Measurements from ENCODE around the gene SLC35F2. TPM values are rescaled to one million over a fixed set of nuclear protein-coding genes. Genes with fewer than 3 reads are reported as not detected.

The SLC35F2 gene
- polyA plus RNA-seq, 2 of the 4 experiments (the other 2 are of a cell fraction) = 27.0 to 32.8 TPM

- no peak for TF ChIP-seq REST (IDR thresholded peaks at IDR 0.05)
- TF ChIP-seq CHD2 (IDR thresholded peaks at IDR 0.05; ENCODE audit: low read length, partially characterized antibody) = no peak
- no peak for TF ChIP-seq ZSCAN20 (CRISPR knock-in tag; IDR thresholded peaks at IDR 0.05)
- no peak for TF ChIP-seq MAFK (IDR thresholded peaks at IDR 0.05; ENCODE audit: partially characterized antibody)
- no peak for TF ChIP-seq ELK1 (IDR thresholded peaks at IDR 0.05; ENCODE audit: low read depth, low read length)
- TF ChIP-seq CBX8 (IDR thresholded peaks at IDR 0.05) = no peak
- TF ChIP-seq TP53 (CRISPR knock-in tag; IDR thresholded peaks at IDR 0.05) = no peak
- TF ChIP-seq CBX2 (IDR thresholded peaks at IDR 0.05; ENCODE audit: borderline replicate concordance, low read depth) = no peak
These were observed 1.5 kb downstream of the SLC35F2 start (continued) for GRCh38 chr11:107856981-107857517.

- POLR2A ChIA-PET = no interaction called here
These were observed 2.2 kb downstream of the SLC35F2 start for GRCh38 chr11:107856180-107856980.

More at GRCh38 chr11:107856180-107856980, 2.2 kb downstream of the SLC35F2 start:
- Histone ChIP-seq H3K9me3 (no peaks in the 10 kb centered on the region), H3K4me3 (no peak overlapping the region), H3K4me2 (peak overlapping the region; percentile 85), H3K27ac (peak overlapping the region; percentile 91 to 95; a peak in 4 of 6 replicates), H3K4me1 (peaks cover 9% of the 10 kb centered on the region; the same call in 2 of the 3 replicates)
- DNase-seq (ENCODE audit: low read depth in 1 of 2, low spot score in 1 of 2) (no peak), FAIRE-seq (no peak), ATAC-seq (no peak)
- CTCF ChIA-PET = no interaction called here
- WGBS (ENCODE audit: missing lambda C conversion rate) = 86% methylated on average over 9 of the region's 10 CpGs
- TF ChIP-seq RARB (CRISPR knock-in tag; IDR thresholded peaks at IDR 0.05) = no peak
- no peak for TF ChIP-seq HOXB13 (CRISPR knock-in tag; IDR thresholded peaks at IDR 0.05; ENCODE audit: low read depth)
- no peak for TF ChIP-seq ESRRA (IDR thresholded peaks at IDR 0.05; ENCODE audit: borderline replicate concordance, low read length)
- no peak for TF ChIP-seq E2F6 (IDR thresholded peaks at IDR 0.05; ENCODE audit: borderline replicate concordance, low read depth)
- no peak for TF ChIP-seq ZSCAN20 (CRISPR knock-in tag; IDR thresholded peaks at IDR 0.05)
- no peak for TF ChIP-seq REST (IDR thresholded peaks at IDR 0.05)
- no peak for TF ChIP-seq MYC (IDR thresholded peaks at IDR 0.05; ENCODE audit: borderline replicate concordance, low read length)
- TF ChIP-seq NR3C1 (IDR thresholded peaks at IDR 0.05) = no peak
- no peak for TF ChIP-seq TFCP2L1 (CRISPR knock-in tag; IDR thresholded peaks at IDR 0.05)
- TF ChIP-seq ZFP36 (IDR thresholded peaks at IDR 0.05; ENCODE audit: borderline replicate concordance, partially characterized antibody) = no peak
- no peak for TF ChIP-seq CBX8 (IDR thresholded peaks at IDR 0.05)

Data from A549 (cell line).